HG02981 (cell line): ENCODE results near the gene RAMP1.
"Not testable (repeated sequence)": the region's sequence is repeated elsewhere in the genome, so short reads cannot be mapped to it uniquely, and the experiment has no call there.

ENCODE experiments used
- ATAC-seq: cut with Tn5 transposase; IDR thresholded peaks from one replicate; pipeline ENCODE4 v1.9.1; 2021; ENCODE audit warnings: mild to moderate bottlenecking, moderate library complexity; ENCODE audit not compliant: unreplicated experiment

RAMP1 gene

GRCh38 chr2:237943395-237944094 lies 84.1 kb downstream of the RAMP1 start:
- no peak for ATAC-seq

GRCh38 chr2:237944302-237944701 lies 84.9 kb downstream of the RAMP1 start:
- ATAC-seq, result no peak

- no peak for ATAC-seq
Measured at GRCh38 chr2:237946423-237946822, 87.0 kb downstream of the RAMP1 start.

- not testable (repeated sequence) for ATAC-seq
Measured at GRCh38 chr2:237951354-237951753, 91.9 kb downstream of the RAMP1 start.

- no peak for ATAC-seq
Measured at GRCh38 chr2:237951878-237952277, 92.5 kb downstream of the RAMP1 start.

- ATAC-seq, result no peak
Measured at GRCh38 chr2:237952851-237953250, 93.4 kb downstream of the RAMP1 start.

GRCh38 chr2:237955640-237956401 lies 96.4 kb downstream of the RAMP1 start:
- no peak for ATAC-seq

- ATAC-seq, result no peak
Measured at GRCh38 chr2:237956402-237956736, 96.9 kb downstream of the RAMP1 start.

GRCh38 chr2:237961637-237962036 lies 102.2 kb downstream of the RAMP1 start:
- ATAC-seq, result no peak
